Heart right ventricle (tissue), 16 donors: ENCODE data around the gene LMNA. TPM values are rescaled to one million over a fixed set of nuclear protein-coding genes. Genes with fewer than 3 reads are reported as not detected.
"Not testable (repeated sequence)": the region's sequence is repeated elsewhere in the genome, so short reads cannot be mapped to it uniquely, and the experiment has no call there.

Source experiments
- ATAC-seq, 8 donors: fragments of 200-7000 bp; cut with Tn5 transposase; one replicate each; pipeline ENCODE4 v1.9.1; 2020; ENCODE audit warnings: mild to moderate bottlenecking in 8 of 8, moderate library complexity in 8 of 8, moderate number of reproducible peaks in 1 of 8
- DNase-seq, 2 donors: peaks; one replicate each; pipeline ENCODE4 v3.0.0-alpha.2; 2020
- H3K27ac ChIP-seq, 10 donors: fragments of 200-600 bp; sonication (generic) in 2 of 10; one replicate each; pipeline versions ENCODE4 v1.5.0 to v1.8.0; 2020 to 2022; ENCODE audit warnings: mild to moderate bottlenecking in 3 of 10
- H3K27me3 ChIP-seq, 7 donors: fragments of 200-600 bp; one replicate each; pipeline ENCODE4 v1.8.0; 2021 to 2022; ENCODE audit warnings: mild to moderate bottlenecking in 2 of 7
- H3K36me3 ChIP-seq, 9 donors: fragments of 200-600 bp; sonication (generic) in 1 of 9; one replicate each; pipeline versions ENCODE4 v1.5.0 to v1.8.0; 2020 to 2022; ENCODE audit warnings: mild to moderate bottlenecking in 2 of 9
- H3K4me1 ChIP-seq, 9 donors: fragments of 200-600 bp; sonication (generic) in 1 of 9; one replicate each; pipeline versions ENCODE4 v1.5.0 to v1.8.0; 2020 to 2022; ENCODE audit warnings: mild to moderate bottlenecking in 4 of 9
- H3K4me3 ChIP-seq, 10 donors: fragments of 200-600 bp; sonication (generic) in 2 of 10; one replicate each; pipeline versions ENCODE4 v1.5.0 to v1.8.0; 2020 to 2022; ENCODE audit warnings: mild to moderate bottlenecking in 7 of 10, moderate library complexity in 2 of 10
- H3K9me3 ChIP-seq, 11 donors: fragments of 200-600 bp in 10 of 11; sonication (generic) in 2 of 11; one replicate each; pipeline versions ENCODE4 v1.5.0 to v1.8.0; 2013 to 2022; ENCODE audit warnings: mild to moderate bottlenecking in 2 of 11, control low read depth in 1 of 11, moderate library complexity in 1 of 11
- WGBS, 2 donors: extraction: QIAGEN DNeasy Blood & Tissue Kit; methylation state at CpG; one replicate each; pipeline ENCODE4 v1.1.7; 2013; ENCODE audit warnings: inconsistent platforms in 1 of 2; 5-methylcytosine and 5-hydroxymethylcytosine counted together
- intact Hi-C, 10 donors: fragments of 100-400 bp; cut with DNase I; formaldehyde crosslinking; loops; one replicate each; pipeline versions ENCODE4 v1.11.1 to v1.14.2; 2022
- polyA plus RNA-seq, 2 donors: library from polyadenylated mRNA; stranded (reverse); fragments of 200-250 nt; gene quantifications; one replicate each; pipeline ENCODE4 v1.2.3, GENCODE V29; 2013
- total RNA-seq, 10 donors: library from RNA; stranded (reverse); fragmentation: NEBNext Ultra II Directional in 3 of 10; extraction: Animal tissue kit (Norgen Biotek cat#: 25700) in 3 of 10; gene quantifications; one replicate each; pipeline versions ENCODE4 v1.2.1 to v1.2.4, GENCODE V29; 2021 to 2023
- TF ChIP-seq, protein P1 (sequence below), 9 donors: fragments of 200-600 bp; sonication (generic) in 2 of 9; IDR thresholded peaks; one replicate each; pipeline versions ENCODE4 v1.5.0 to v1.8.0; 2021 to 2022; ENCODE audit warnings: antibody characterized with exemption in 9 of 9, mild to moderate bottlenecking in 5 of 9, moderate library complexity in 1 of 9
- donor health status: Arrhythmogenic right ventricular cardiomyopathy.
- donor health status: ischemic (EF 13 %, LVEDD 7.1; RV severe dilation, severe dysfunction).
- donor health status: healthy with polysubstance abuse.
- donor health status: DM: no; HTN: yes; CAD: no.
- donor health status: DM: no; HTN: no; CAD: no.
- donor health status: ischemic (EF 25% LVEDD 6.9; RV normal size, moderate dysfunction).
- donor health status: ischemic (EF 25% LVEDD 5.7; RV mildly dilated, moderate dysfunction).
- donor health status: healthy.
- donor health status: DM: yes; HTN: yes; CAD: no.
- donor health status: Ischemic cardiomyopathy.
- donor health status: ischemic (EF 35%, LVEDD 5.7; RV mildly dilated, moderate dysfunction).
- donor health status: nonischemic (EF 11% LVEDD 7.7; RV severe dilation, severe dysfunction).
- donor health status: DM: yes; HTN: yes; CAD: no.
- donor health status: PGD.
- donor health status: ischemic (EF 29% LVEDD 5.4; RV normal size, mild dysfunction).
- donor health status: nonischemic (EF 23%, LVEDD 6.1; RV moderate dilation, normal function).

The LMNA gene
- total and polyA plus RNA-seq, 12 donors: 213 to 554 (median 277) TPM

DNA sequence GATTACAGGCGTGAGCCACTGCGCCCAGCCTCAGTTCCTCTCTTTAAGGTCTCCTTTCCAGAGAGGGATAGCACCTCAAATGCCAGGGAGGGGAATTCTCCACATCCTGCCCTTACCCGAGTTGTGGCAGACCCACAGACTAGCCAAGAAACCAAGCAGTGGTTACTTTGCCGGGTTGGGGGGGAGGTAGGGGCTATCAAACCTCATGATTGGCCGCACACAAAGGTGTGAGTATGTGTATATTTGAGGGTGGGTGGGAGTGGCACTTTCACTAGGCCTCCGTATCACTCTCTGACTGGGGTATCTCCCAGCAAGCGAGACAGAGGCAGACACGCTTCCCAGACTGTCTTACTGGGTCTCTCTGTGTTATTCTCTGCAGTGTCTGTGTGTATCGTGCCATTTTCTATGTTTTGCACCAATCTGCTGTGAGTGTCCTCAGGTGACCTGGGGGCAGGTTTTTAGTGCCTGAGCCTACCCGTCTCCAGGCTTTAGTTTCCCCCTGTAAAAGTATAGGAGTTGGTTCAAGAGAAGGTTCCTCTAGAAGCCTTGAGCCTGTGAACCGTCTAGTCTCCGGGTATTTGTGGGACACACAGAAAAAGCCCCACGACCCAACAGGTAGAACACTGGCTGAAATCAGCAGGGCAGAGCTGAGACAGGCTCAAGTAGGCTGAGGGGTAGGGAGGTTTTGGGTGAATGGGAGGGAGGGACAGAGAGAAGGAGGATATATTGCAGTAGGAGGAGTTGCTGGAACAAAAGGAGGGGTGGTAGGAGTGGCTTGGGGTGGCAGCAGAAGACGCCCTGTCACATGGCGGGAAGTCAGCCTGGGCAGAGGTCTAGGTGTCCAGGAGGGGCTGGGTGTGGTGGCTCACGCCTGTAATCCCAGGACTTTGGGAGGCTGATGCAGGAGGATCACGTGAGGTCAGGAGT is 10.3 kb downstream of the LMNA start:
- no peak for DNase-seq
- TF ChIP-seq, protein P1, sequence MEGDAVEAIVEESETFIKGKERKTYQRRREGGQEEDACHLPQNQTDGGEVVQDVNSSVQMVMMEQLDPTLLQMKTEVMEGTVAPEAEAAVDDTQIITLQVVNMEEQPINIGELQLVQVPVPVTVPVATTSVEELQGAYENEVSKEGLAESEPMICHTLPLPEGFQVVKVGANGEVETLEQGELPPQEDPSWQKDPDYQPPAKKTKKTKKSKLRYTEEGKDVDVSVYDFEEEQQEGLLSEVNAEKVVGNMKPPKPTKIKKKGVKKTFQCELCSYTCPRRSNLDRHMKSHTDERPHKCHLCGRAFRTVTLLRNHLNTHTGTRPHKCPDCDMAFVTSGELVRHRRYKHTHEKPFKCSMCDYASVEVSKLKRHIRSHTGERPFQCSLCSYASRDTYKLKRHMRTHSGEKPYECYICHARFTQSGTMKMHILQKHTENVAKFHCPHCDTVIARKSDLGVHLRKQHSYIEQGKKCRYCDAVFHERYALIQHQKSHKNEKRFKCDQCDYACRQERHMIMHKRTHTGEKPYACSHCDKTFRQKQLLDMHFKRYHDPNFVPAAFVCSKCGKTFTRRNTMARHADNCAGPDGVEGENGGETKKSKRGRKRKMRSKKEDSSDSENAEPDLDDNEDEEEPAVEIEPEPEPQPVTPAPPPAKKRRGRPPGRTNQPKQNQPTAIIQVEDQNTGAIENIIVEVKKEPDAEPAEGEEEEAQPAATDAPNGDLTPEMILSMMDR (IDR thresholded peaks at IDR 0.05): no peak
- H3K4me1 ChIP-seq: peaks cover 74 to 100% (median 99%) of the 10 kb centered on the region in 9 donors
- H3K27me3 ChIP-seq: no peaks in the 10 kb centered on the region
- no peaks in the 10 kb centered on the region for H3K9me3 ChIP-seq
- no peak for ATAC-seq
- H3K27ac ChIP-seq: peak overlapping the region; percentile 90 to 100 (median 98)
- intact Hi-C loops: no loop called here
- whole genome bisulfite sequencing, 2 donors: 48 to 51% methylated on average over 17 of the region's 17 CpGs
- H3K4me3 ChIP-seq: peak overlapping the region in 6 of 10 donors; percentile 35 to 99 (median 88)
- peaks cover 0 to 17% (median 0%) of the 10 kb centered on the region in 9 donors for H3K36me3 ChIP-seq

- H3K27me3 ChIP-seq, DNase-seq, ATAC-seq, H3K9me3 ChIP-seq, intact Hi-C loops: not testable (repeated sequence)
- WGBS, 2 donors: 72 to 75% methylated on average over 10 of the region's 10 CpGs
- Histone ChIP-seq H3K36me3 (peaks cover 0 to 13% (median 2%) of the 10 kb centered on the region in 9 donors), H3K4me3 (peak overlapping the region in 7 of 10 donors; percentile 14 to 91 (median 33)), H3K4me1 (peaks cover 76 to 100% (median 99%) of the 10 kb centered on the region in 9 donors), H3K27ac (peak overlapping the region; percentile 90 to 100 (median 98))
Measured at GRCh38 chr1:156125544-156125943, 11.0 kb downstream of the LMNA start.

DNA sequence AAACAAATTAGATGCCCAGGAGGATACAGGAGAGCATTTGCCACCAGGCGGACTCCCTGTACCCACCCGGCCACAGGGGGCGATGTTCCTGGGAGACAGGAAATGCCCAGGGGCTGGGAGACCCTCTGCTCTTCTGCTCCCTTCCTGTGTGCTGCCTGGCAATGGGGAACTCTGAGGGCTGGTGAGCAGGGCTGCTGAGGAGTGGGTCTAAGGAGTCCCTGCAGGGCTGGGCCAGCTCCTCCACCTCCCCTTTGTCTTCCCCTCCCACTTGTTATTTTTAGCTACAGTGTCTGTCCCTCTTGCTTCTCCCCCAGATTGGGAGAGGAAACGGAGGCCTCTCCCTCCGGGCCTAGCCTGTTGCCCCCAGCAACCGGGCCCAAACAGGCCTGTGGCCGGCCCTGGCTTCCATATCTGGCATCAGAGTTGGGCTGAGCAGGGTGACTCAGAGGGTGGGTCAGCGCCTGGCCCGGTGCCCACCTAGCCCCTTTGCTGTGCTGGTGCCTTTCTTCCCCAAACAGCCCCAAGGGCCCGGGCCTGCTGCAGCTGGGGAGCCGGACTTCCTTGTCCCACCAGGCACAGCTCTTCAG is 11.6 kb downstream of the LMNA start:
- 11 to 13% methylated on average over 11 of the region's 11 CpGs for WGBS, 2 donors
- Histone ChIP-seq H3K4me1 (peaks cover 72 to 100% (median 96%) of the 10 kb centered on the region in 9 donors), H3K36me3 (peaks cover 0 to 19% (median 8%) of the 10 kb centered on the region in 9 donors), H3K4me3 (peak overlapping the region in 8 of 10 donors; percentile 9 to 91 (median 28)), H3K27ac (peak overlapping the region; percentile 90 to 100 (median 98)), H3K9me3 (no peaks in the 10 kb centered on the region), H3K27me3 (no peaks in the 10 kb centered on the region)
- TF ChIP-seq, protein P1 (IDR thresholded peaks at IDR 0.05): peak in 7 of 9 donors; percentile 41 to 61 (median 48)
- DNase-seq (peak; percentile 93 to 94), ATAC-seq (peak; percentile 46 to 68 (median 56))
- intact Hi-C loops: no loop called here

DNA sequence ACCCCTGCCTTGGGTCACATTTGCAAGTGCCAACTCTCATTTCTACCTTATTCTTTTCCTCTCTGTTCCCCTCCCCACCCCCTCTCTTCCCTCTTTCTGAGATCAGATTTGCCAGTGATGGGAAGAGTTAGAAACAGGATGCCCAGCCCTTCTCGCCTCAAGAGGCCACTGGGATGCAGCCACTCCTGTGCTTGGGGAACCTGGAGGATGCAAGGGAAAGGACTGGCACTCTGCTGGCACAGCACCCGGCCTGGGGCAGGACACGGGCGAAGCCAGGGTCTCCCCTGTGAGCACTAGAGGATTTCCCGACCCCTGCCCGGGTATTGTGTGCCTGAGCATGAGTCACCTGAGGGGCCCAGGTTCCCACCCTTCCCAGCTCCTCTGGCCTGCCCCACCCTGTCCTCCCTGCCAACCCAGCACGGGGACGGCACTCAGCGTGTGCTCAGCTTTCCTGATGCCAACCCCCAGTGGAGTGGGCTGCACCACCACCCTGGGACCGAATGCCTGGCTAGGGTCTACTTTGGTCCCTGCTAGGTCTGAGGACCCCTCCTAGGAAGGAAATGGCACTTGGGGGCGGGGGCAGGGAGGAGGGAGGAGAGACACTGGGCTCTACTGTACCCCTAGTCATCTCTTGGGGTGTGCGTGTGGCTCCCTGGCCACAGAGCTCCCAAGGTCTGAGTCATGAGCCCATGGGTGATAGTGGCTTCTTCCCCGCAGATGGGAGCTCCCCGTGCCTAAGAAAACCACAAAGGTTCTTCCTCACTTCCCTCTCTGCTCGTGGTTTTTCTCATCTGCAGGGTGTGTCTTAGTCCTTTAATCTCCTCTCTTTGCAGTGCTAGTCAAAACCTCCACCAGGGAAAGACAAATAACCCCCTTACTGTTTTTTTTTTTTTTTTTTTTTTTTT is 12.4 kb downstream of the LMNA start:
- peak in 2 of 8 donors; percentile 3 to 9 for ATAC-seq
- WGBS, 2 donors: 23 to 27% methylated on average over 15 of the region's 15 CpGs

More for the DNA sequence above, 12.4 kb downstream of the LMNA start:
- peaks cover 0 to 26% (median 15%) of the 10 kb centered on the region in 9 donors for H3K36me3 ChIP-seq
- TF ChIP-seq, protein P1 (IDR thresholded peaks at IDR 0.05): no peak
- H3K4me1 ChIP-seq: peaks cover 66 to 100% (median 89%) of the 10 kb centered on the region in 9 donors
- no peaks in the 10 kb centered on the region for H3K27me3 ChIP-seq
- intact Hi-C loops: no loop called here
- H3K9me3 ChIP-seq: no peaks in the 10 kb centered on the region
- peak overlapping the region in 8 of 10 donors; percentile 9 to 91 (median 24) for H3K4me3 ChIP-seq
- DNase-seq: no peak
- H3K27ac ChIP-seq: peak overlapping the region; percentile 90 to 100 (median 98)
